IPS-20b (cell line): Measurements from ENCODE around the gene SBNO2.

ENCODE experiments used
- H3K27ac ChIP-seq: one replicate; pipeline ENCODE4 v1.5.1; 2013; ENCODE audit warnings: low read length
- H3K27me3 ChIP-seq: 2 replicates; pipeline ENCODE4 v1.6.1; 2013; ENCODE audit warnings: mild to moderate bottlenecking, low read length, inconsistent platforms; ENCODE audit not compliant: insufficient read depth
- H3K36me3 ChIP-seq: 2 replicates; pipeline ENCODE4 v1.6.1; 2013; ENCODE audit warnings: low read depth, mild to moderate bottlenecking, inconsistent platforms, low read length, moderate library complexity; ENCODE audit not compliant: insufficient read depth
- H3K4me1 ChIP-seq: 2 replicates; pipeline ENCODE4 v1.6.1; 2013; ENCODE audit warnings: mild to moderate bottlenecking, control low read depth, inconsistent platforms, low read length, moderate library complexity; ENCODE audit not compliant: insufficient read depth
- H3K4me3 ChIP-seq: 2 replicates; pipeline ENCODE4 v1.5.1; 2013; ENCODE audit warnings: mild to moderate bottlenecking, low read length, inconsistent platforms
- H3K9ac ChIP-seq: 2 replicates; pipeline ENCODE4 v1.6.1; 2013; ENCODE audit warnings: low read depth, mild to moderate bottlenecking, inconsistent platforms, low read length, moderate library complexity
- H3K9me3 ChIP-seq: 2 replicates; pipeline ENCODE4 v1.6.1; 2013; ENCODE audit warnings: mild to moderate bottlenecking, low read depth, low read length, inconsistent platforms; ENCODE audit not compliant: insufficient read depth

SBNO2 gene

DNA sequence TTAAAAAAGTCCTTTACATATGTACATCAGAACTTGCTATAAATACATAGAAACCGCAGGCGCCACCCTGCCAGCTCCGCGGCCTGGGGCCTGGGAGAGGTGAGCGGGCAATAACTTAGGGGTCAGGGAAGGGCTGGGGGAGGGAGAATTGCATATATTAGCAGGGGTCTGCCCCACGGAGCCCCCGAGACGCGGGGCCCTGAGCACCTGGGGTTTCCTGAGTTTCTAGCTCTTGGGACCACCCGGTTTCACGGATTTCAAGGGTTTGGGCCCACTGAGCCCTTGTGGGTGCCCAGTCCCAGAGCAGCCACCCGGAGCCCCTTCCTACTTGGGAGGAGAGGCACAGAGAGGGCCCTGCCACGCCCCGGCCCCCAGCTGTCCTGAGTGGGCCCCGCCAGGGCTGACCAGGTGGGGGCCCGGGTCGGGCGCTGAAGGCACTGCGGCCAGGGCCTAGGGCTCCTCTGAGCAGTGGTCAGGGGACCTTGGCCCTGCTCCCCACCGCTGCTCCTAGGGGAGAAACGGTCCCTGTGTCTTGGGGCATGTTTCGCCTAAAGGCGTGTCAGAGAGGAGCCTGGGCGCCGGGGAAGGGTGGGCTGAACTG, 66.3 kb downstream of the SBNO2 start:
- H3K36me3 ChIP-seq: peaks cover 21% of the 10 kb centered on the region
- H3K27ac ChIP-seq: no peak overlapping the region
- H3K9me3 ChIP-seq: no peaks in the 10 kb centered on the region
- H3K27me3 ChIP-seq: no peaks in the 10 kb centered on the region
- H3K9ac ChIP-seq: no peak overlapping the region
- H3K4me3 ChIP-seq: no peak overlapping the region
- H3K4me1 ChIP-seq: no peaks in the 10 kb centered on the region; the same call in 1 of the 2 replicates

DNA sequence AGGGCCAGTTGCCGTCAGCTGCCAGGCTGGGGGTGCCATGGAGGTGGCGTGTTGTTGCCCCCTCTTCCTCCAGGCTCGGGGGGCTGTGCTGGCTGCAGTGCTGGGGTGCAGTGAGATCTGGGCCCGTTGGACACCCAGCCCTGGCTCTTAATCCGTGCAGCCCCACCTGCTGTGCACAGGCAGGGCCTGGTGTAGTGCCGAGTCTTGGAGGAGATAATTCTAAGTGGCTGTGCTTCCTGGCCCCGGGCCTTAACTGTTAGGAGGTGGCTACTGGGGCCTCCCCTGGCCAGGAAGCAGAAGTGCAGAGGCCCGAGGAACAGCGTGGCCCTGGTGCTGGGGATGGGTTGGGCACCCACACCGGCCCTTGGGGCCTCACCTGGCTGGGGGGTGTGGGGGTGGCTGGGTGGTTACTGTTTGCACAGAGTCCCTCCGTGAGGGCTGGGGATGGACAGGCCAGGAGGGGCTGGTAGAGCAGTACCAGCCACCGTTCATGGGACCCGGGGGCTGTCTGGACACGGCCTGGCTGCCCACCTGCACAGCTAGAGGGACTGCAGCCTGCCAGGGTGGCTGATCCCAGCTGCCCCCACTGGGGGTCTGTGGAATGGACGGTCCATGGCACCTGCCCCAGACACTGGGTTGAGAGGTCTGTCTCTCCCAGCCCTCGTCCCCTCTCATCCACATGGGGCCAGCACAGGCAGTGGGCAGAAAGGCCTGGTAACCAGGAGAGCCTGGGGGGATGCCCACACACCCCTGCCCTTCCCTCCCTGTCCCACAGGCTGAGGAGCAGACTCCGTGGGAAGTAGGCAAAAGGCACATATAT, 67.0 kb downstream of the SBNO2 start:
- H3K4me3 ChIP-seq: no peak overlapping the region
- H3K36me3 ChIP-seq: peaks cover 21% of the 10 kb centered on the region
- H3K4me1 ChIP-seq: no peaks in the 10 kb centered on the region; the same call in 1 of the 2 replicates
- no peaks in the 10 kb centered on the region for H3K9me3 ChIP-seq
- H3K27ac ChIP-seq: no peak overlapping the region
- no peak overlapping the region for H3K9ac ChIP-seq
- no peaks in the 10 kb centered on the region for H3K27me3 ChIP-seq

DNA sequence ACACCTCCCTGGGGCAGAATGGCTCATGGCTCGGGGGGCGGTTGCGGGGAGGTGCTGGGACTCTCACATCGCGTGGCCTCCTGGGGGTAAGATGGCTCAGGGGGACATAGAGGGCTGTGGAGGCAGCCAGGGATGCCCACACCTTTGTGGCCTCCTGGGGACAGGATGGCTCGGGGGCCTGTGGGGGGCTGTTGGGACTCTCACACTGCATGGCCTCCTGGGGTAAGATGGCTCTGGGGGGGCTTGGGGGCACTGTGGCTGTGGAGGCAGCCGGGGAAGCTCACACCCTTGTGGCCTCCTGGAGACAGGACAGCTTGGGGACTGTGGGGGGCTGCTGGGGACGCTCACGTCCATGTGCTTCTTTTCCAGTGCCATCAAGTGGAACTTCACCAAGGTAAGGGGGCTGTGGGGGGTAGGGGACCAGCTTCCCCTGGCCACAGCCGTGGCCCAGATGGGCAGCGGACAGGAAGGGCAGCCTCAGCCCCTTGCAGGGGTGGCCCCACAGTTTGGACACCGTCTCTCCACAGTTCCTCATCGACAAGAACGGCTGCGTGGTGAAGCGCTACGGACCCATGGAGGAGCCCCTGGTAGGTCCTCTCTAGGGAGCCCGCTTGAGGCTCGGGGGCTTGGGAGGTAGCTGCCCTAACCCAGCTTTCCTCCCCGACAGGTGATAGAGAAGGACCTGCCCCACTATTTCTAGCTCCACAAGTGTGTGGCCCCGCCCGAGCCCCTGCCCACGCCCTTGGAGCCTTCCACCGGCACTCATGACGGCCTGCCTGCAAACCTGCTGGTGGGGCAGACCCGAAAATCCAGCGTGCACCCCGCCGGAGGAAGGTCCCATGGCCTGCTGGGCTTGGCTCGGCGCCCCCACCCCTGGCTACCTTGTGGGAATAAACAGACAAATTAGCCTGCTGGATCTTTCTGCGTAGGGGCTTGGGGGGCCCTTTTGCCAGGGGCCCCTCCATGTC, 67.9 kb downstream of the SBNO2 start:
- H3K4me3 ChIP-seq: no peak overlapping the region
- H3K27ac ChIP-seq: no peak overlapping the region
- H3K9me3 ChIP-seq: no peaks in the 10 kb centered on the region
- no peaks in the 10 kb centered on the region for H3K27me3 ChIP-seq
- H3K9ac ChIP-seq: no peak overlapping the region
- peaks cover 21% of the 10 kb centered on the region for H3K36me3 ChIP-seq
- H3K4me1 ChIP-seq: peaks cover 5% of the 10 kb centered on the region; the same call in 1 of the 2 replicates

DNA sequence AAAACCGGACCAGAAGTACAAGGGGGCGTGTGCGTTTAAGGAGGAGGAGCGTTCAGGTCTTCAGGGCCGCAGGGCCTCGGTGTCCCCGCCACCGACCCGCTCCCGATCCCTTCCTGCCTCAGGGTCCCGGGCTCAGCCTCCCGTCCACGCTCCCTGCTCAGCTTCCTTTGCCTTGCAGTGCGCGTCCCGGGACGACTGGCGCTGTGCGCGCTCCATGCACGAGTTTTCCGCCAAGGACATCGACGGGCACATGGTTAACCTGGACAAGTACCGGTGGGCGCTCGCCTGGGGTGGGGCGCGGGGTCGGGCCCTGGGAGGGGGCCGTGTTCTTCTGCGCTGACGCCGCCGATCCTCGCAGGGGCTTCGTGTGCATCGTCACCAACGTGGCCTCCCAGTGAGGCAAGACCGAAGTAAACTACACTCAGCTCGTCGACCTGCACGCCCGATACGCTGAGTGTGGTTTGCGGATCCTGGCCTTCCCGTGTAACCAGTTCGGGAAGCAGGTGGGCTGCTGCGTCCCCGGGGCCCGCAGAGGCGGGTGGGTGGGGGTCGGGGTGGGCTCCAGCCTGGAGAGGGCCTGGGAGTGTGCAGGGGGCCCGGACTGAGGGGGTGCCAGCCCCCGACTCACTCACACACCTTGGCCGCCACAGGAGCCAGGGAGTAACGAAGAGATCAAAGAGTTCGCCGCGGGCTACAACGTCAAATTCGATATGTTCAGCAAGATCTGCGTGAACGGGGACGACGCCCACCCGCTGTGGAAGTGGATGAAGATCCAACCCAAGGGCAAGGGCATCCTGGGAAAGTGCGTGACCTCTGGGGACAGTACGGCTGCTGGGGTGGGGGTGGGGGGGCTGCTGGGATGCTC, 68.8 kb downstream of the SBNO2 start:
- peaks cover 5% of the 10 kb centered on the region; the same call in 1 of the 2 replicates for H3K4me1 ChIP-seq
- peak overlapping the region; percentile 85 for H3K4me3 ChIP-seq
- H3K27me3 ChIP-seq: no peaks in the 10 kb centered on the region
- peaks cover 21% of the 10 kb centered on the region for H3K36me3 ChIP-seq
- H3K27ac ChIP-seq: peak overlapping the region; percentile 57
- H3K9me3 ChIP-seq: no peaks in the 10 kb centered on the region
- peak overlapping the region; percentile 86 for H3K9ac ChIP-seq

DNA sequence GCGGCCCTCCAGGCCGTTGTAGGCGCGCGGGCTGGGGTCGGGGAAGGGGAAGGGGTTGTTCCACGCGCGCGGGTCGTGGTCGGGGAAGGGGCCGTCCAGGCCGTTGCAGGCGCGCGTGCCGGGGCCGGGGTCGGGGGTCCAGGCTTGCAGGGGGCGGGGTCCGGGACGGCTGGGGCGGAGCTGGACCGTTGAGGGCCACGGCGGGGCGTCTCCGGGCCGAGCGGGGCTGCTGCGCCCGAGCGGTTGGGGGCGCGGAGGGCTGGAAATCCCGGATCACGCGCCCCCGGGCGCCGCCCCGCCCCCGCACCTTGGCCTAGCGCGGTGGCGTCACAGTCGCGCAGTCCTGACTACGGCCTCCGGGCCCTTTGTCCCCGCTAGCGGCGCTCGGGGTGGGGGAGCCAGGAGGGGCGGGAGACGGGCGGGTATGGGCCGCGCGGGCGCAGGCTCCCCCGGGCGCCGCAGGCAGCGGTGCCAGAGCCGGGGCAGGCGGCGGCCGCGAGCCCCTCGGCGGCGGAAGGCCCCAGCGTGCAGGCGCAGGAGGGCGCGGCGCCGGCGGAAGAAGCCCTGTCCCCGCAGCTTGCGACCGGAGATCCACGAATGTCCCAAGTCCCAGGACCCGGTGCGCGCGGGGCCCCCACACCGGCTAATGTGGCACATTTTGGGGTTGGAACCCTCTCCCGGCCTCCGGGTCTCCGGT, 69.6 kb downstream of the SBNO2 start:
- peak overlapping the region; percentile 85 for H3K4me3 ChIP-seq
- no peaks in the 10 kb centered on the region for H3K9me3 ChIP-seq
- no peaks in the 10 kb centered on the region for H3K27me3 ChIP-seq
- H3K27ac ChIP-seq: peak overlapping the region; percentile 57
- H3K4me1 ChIP-seq: peaks cover 5% of the 10 kb centered on the region; the same call in 1 of the 2 replicates
- peaks cover 21% of the 10 kb centered on the region for H3K36me3 ChIP-seq
- H3K9ac ChIP-seq: peak overlapping the region; percentile 86

DNA sequence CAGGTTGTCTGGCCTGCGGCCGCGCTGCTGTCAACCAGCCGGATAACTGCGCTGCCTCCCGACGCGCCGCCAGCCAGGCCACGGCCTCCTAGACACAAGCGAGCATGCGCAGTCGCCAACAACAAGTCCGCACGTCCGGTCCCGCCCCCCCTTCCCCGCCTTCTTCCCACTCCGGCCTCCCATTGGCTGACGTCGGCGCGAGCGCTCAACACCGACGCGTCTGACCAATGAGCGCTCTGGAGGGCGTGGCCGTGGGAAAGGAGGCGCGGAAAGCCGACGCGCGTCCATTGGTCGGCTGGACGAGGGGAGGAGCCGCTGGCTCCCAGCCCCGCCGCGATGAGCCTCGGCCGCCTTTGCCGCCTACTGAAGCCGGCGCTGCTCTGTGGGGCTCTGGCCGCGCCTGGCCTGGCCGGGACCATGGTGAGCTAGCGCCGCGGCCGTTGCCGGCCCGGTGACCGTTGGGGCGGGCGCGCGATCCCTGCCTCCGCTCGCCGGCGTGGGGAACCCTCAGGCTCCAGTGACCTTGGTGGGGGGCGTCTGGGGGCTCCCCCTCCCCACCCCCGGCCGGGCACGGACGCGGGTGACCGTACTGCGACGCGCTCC, 70.3 kb downstream of the SBNO2 start, which contains the start of gene GPX4:
TSS of gene GPX4 (plus strand) at position 287 of the 603 bp plus-strand sequence. CDS start at position 337, 50 bp downstream.
- peaks cover 21% of the 10 kb centered on the region for H3K36me3 ChIP-seq
- H3K27me3 ChIP-seq: no peaks in the 10 kb centered on the region
- no peaks in the 10 kb centered on the region for H3K9me3 ChIP-seq
- peak within 1 kb of the TSS; percentile 86 for H3K9ac ChIP-seq
- H3K4me3 ChIP-seq: peak within 1 kb of the TSS; percentile 85
- peaks cover 5% of the 10 kb centered on the region; the same call in 1 of the 2 replicates for H3K4me1 ChIP-seq
- H3K27ac ChIP-seq: peak within 1 kb of the TSS; percentile 57

DNA sequence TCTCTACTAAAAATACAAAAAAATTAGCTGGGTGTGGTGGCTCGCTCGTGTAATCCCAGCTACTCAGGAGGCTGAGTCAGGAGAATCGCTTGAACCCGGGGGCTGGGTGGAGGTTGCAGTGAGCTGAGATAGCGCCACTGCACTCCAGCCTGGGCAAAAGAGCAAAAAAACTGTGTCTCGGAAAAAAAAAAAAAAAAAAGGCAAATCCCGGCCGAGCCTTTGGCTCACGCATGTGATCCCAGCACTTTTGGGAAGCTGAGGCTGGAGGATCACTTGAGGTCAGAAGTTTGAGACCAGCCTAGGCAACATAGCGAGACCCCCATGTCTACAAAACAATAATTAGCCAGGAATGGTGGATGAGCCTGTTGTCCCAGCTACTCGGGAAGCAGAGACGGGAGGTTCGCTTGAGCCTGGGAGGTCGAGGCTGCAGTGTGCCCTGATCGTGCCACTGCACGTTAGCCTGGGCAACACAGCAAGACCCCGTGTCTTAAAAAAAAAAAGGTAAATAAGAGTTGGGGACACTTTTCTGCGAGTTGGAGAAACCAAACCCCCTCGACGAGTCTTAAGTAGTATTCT, 70.8 kb downstream of the SBNO2 start:
- no peaks in the 10 kb centered on the region for H3K27me3 ChIP-seq
- peak overlapping the region; percentile 46; the same call in 1 of the 2 replicates for H3K4me3 ChIP-seq
- H3K36me3 ChIP-seq: peaks cover 21% of the 10 kb centered on the region
- no peak overlapping the region for H3K27ac ChIP-seq
- H3K9ac ChIP-seq: no peak overlapping the region
- H3K9me3 ChIP-seq: no peaks in the 10 kb centered on the region
- peaks cover 5% of the 10 kb centered on the region; the same call in 1 of the 2 replicates for H3K4me1 ChIP-seq

DNA sequence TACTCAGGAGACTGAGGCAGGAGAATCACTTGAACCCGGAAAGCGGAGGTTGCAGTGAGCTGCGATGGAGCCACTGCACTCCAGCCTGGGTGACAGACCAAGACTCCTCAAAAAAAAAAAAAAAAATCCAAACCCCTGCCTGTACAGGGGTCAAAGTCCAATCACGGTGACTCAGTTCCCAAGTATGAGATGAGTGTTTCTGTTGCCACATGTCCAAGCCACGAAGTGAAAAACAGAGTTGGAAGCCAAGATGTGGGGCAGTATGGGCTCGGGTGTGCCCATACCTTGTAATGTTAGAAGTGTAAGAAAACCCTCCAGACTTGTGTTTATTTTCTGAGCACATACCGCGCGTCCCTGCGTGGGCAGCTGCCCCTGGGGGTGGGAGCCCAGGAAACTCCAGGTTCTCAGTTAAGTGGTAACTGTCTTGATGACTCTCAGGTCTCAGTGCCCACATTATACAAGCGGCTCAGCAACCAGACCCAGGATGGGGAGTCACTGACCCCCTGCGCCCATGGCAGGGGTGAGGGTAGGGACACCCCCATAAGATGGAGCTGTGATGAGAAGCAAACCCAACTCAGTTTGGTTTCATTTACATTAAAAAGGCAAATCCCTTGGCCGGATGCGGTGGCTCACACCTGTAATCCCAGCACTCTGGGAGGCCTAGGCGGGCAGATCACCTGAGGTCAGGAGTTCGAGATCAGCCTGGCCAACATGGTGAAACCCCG, 71.5 kb downstream of the SBNO2 start:
- Histone ChIP-seq H3K4me3 (no peak overlapping the region), H3K36me3 (peaks cover 18% of the 10 kb centered on the region), H3K9me3 (no peaks in the 10 kb centered on the region), H3K27me3 (no peaks in the 10 kb centered on the region), H3K4me1 (peaks cover 5% of the 10 kb centered on the region; the same call in 1 of the 2 replicates), H3K9ac (no peak overlapping the region; the same call in 1 of the 2 replicates), H3K27ac (no peak overlapping the region)

DNA sequence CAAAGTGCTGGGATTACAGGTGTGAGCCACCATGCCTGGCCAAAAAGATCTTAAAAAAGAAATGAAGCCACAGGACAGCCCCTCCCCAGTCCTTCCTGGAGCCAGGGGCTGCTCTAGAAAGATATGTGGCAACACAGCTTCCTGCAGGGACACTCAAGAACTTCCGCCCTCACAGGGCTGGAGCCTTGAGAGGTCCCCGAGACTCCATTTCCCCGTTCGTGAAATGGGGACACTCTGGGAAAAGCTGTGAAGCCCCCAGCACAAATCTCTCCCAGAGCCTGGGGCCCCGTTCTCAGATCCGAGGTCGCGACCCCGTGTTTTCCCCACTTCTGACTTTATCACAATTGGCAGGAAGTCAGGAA, 72.8 kb downstream of the SBNO2 start:
- no peaks in the 10 kb centered on the region for H3K9me3 ChIP-seq
- H3K27ac ChIP-seq: peak overlapping the region; percentile 59
- peaks cover 5% of the 10 kb centered on the region; the same call in 1 of the 2 replicates for H3K4me1 ChIP-seq
- no peak overlapping the region for H3K4me3 ChIP-seq
- no peaks in the 10 kb centered on the region for H3K27me3 ChIP-seq
- H3K36me3 ChIP-seq: peaks cover 5% of the 10 kb centered on the region
- H3K9ac ChIP-seq: peak overlapping the region; percentile 66; the same call in 1 of the 2 replicates
